ENCODE results near the gene OR2S2. TPM values are rescaled to one million over a fixed set of nuclear protein-coding genes. Genes with fewer than 3 reads are reported as not detected.

Gene OR2S2
- total and polyA plus RNA-seq, 2 of the 8 experiments (the other 6 are each of a cell fraction or from before 2014, with no cell fraction given): not detected

GRCh38 chr9:35974800-35975199, 16.8 kb upstream of the OR2S2 start:
- no peak overlapping the region for H2BK12ac ChIP-seq (ENCODE audit: low read depth, low read length)
- no peak overlapping the region for H2BK5ac ChIP-seq (ENCODE audit: low read depth, low read length)
- no peak overlapping the region for H3K4me2 ChIP-seq (ENCODE audit: insufficient read depth in 1 of 2, low read depth in 2 of 2, low read length in 2 of 2)
- no peaks in the 10 kb centered on the region for H3K79me1 ChIP-seq (ENCODE audit: low read depth, low read length)
- H4K5ac ChIP-seq (ENCODE audit: insufficient read length, low read depth, low read length): no peak overlapping the region
- no peak for FAIRE-seq
- no peak overlapping the region for H2AFZ ChIP-seq (ENCODE audit: low read length)
- H2BK15ac ChIP-seq (ENCODE audit: low read length): no peak overlapping the region
- H2AK5ac ChIP-seq (ENCODE audit: low read depth, low read length): no peak overlapping the region
- no peak overlapping the region for H3K4me3 ChIP-seq (ENCODE audit: extremely low read depth in 1 of 4, insufficient read depth in 2 of 4, low read depth in 3 of 4, low read length in 4 of 4)
- H3K23me2 ChIP-seq (ENCODE audit: low read depth, low read length): peaks cover 1% of the 10 kb centered on the region; the same call in 1 of the 2 replicates
- DNase-seq (ENCODE audit: low read depth in 1 of 2, low spot score in 2 of 2): no peak
- H3K27ac ChIP-seq (ENCODE audit: low read depth, low read length): no peak overlapping the region
- H3K9ac ChIP-seq (replicated peaks in 1 of 4; ENCODE audit: extremely low read depth in 1 of 4, low read depth in 3 of 4, low read length in 3 of 4): no peak overlapping the region
- H2BK120ac ChIP-seq (replicated peaks; ENCODE audit: low read depth, low read length): no peak overlapping the region
- no peak overlapping the region for H4K91ac ChIP-seq (replicated peaks; ENCODE audit: insufficient read length, low read length)
- no peak overlapping the region for H3K14ac ChIP-seq (ENCODE audit: insufficient read length)
- H3K36me3 ChIP-seq (ENCODE audit: control insufficient read depth in 2 of 4, insufficient read depth in 4 of 4, low read length in 3 of 4): no peaks in the 10 kb centered on the region
- no peak overlapping the region for H4K8ac ChIP-seq (ENCODE audit: extremely low read depth, insufficient read depth, low read length)
- no peaks in the 10 kb centered on the region for H3K4me1 ChIP-seq (replicated peaks in 1 of 4; ENCODE audit: control insufficient read depth in 3 of 4, insufficient read depth in 4 of 4, low read length in 3 of 4)
- H3K9me3 ChIP-seq (ENCODE audit: insufficient read depth in 2 of 2, low read depth in 1 of 2, low read length in 1 of 2): no peaks in the 10 kb centered on the region
- no peaks in the 10 kb centered on the region for H4K20me1 ChIP-seq (replicated peaks in 1 of 2; ENCODE audit: control insufficient read depth in 1 of 2, insufficient read depth in 2 of 2, low read length in 2 of 2)
- no peak overlapping the region for H3K56ac ChIP-seq (replicated peaks; ENCODE audit: insufficient read length, low read depth, low read length)
- ChIA-PET CTCF (ENCODE audit: partially characterized antibody) (interaction anchor here (1.0 to 3.0 kb wide), 2 partner anchors 20 to 33 kb away, joined by 3 to 11 read pairs; no protein-coding TSS in a partner anchor), POLR2A (ENCODE audit: partially characterized antibody) (no interaction called here)
- no peak overlapping the region for H3K23ac ChIP-seq (ENCODE audit: insufficient read length)
- no peak overlapping the region for H2BK20ac ChIP-seq (ENCODE audit: low read length)
- peaks cover 0 to 2% (median under 1%) of the 10 kb centered on the region in 4 experiments; a peak in 3 of 7 replicates for H3K27me3 ChIP-seq (replicated peaks in 1 of 4; ENCODE audit: control insufficient read depth in 3 of 4, extremely low read depth in 1 of 4, insufficient read depth in 3 of 4, low read length in 3 of 4)
- WGBS, 2 experiments (ENCODE audit: extremely low coverage in 1 of 2, insufficient coverage in 1 of 2, insufficient read length in 1 of 2, insufficient replicate concordance in 2 of 2, low coverage in 1 of 2, low lambda C conversion rate in 2 of 2, missing lambda C conversion rate in 1 of 2): 94% methylated on average over 1 of the region's 1 CpG; no CpG with 5 or more reads in 1 of the 2 experiments
- H3K79me2 ChIP-seq (ENCODE audit: control insufficient read depth in 1 of 2, insufficient read depth in 2 of 2, low read length in 2 of 2): no peaks in the 10 kb centered on the region
- no peak overlapping the region for H3K4ac ChIP-seq (replicated peaks; ENCODE audit: insufficient read length, low read depth, low read length)
- H3K18ac ChIP-seq (ENCODE audit: extremely low read depth, low read length): no peak overlapping the region
- TF ChIP-seq SIX5 (IDR thresholded peaks at IDR 0.05; ENCODE audit: low read depth, low read length): no peak

Measured in H1 (cell line).